Activated naive CD8-positive, alpha-beta T cell treated with anti-CD3 and anti-CD28 coated beads, Interleukin-2, amount 10 ng/mL, durations not matched to agents 7 days and 5 days (primary cell): ENCODE data around the gene SIRT2. TPM values are rescaled to one million over a fixed set of nuclear protein-coding genes. Genes with fewer than 3 reads are reported as not detected.
"Not testable (repeated sequence)": the region's sequence is repeated elsewhere in the genome, so short reads cannot be mapped to it uniquely, and the experiment has no call there.

Experiments used
- ATAC-seq: fragments of 150-1000 bp; cut with Tn5 transposase; one replicate; pipeline ENCODE4 v1.10.0; 2021; ENCODE audit warnings: low read depth, moderate library complexity
- POLR2A ChIA-PET: fragments of 350-600 bp; sonication (Branson Sonifier 250); formaldehyde crosslinking; loops from one replicate; lab custom pipeline; 2021; ENCODE audit warnings: antibody characterized with exemption; lab: Charles Lee
- DNase-seq: peaks from one replicate; pipeline ENCODE4 v3.0.0; 2021
- H3K27ac Mint-ChIP-seq: one replicate; pipeline ENCODE4 v1.8.0; 2022; ENCODE audit warnings: mild to moderate bottlenecking, mixed read lengths
- H3K27me3 Mint-ChIP-seq: one replicate; pipeline ENCODE4 v1.8.0; 2022; ENCODE audit warnings: mild to moderate bottlenecking, moderate library complexity, mixed read lengths
- H3K36me3 Mint-ChIP-seq: one replicate; pipeline ENCODE4 v1.8.0; 2021; ENCODE audit warnings: mild to moderate bottlenecking, mixed read lengths
- H3K4me1 Mint-ChIP-seq: one replicate; pipeline ENCODE4 v1.8.0; 2021; ENCODE audit warnings: mixed read lengths
- H3K4me3 Mint-ChIP-seq: one replicate; pipeline ENCODE4 v1.8.0; 2022; ENCODE audit warnings: mild to moderate bottlenecking, moderate library complexity, mixed read lengths
- H3K9me3 Mint-ChIP-seq: one replicate; pipeline ENCODE4 v1.8.0; 2021; ENCODE audit warnings: mixed read lengths
- total RNA-seq, 2 experiments: library from RNA; stranded (reverse); gene quantifications; one replicate each; pipeline ENCODE4 v1.2.3, GENCODE V29; 2021

Gene SIRT2
- total RNA-seq, 2 experiments from 2014 or later: 46.6 to 49.1 TPM

GRCh38 chr19:38900743-38901190 lies 1.3 kb upstream of the SIRT2 start:
- DNase-seq (no peak), ATAC-seq (no peak)
- peak overlapping the region; percentile 1 for H3K27ac Mint-ChIP-seq
- POLR2A ChIA-PET: interaction anchor here (0.8 to 2.5 kb wide), 9 partner anchors 22 to 282 kb away, joined by 3 to 13 read pairs (median 5); partner anchors contain the start of genes ECH1, EIF3K, MAP4K1 and MRPS12
- no peaks in the 10 kb centered on the region for H3K27me3 Mint-ChIP-seq
- no peaks in the 10 kb centered on the region for H3K9me3 Mint-ChIP-seq
- H3K36me3 Mint-ChIP-seq: peaks cover 23% of the 10 kb centered on the region
- peaks cover 33% of the 10 kb centered on the region for H3K4me1 Mint-ChIP-seq
- H3K4me3 Mint-ChIP-seq: peak overlapping the region; percentile 96

- Mint-ChIP-seq H3K4me1 (peaks cover 33% of the 10 kb centered on the region), H3K36me3 (peaks cover 20% of the 10 kb centered on the region), H3K27me3 (no peaks in the 10 kb centered on the region), H3K9me3 (no peaks in the 10 kb centered on the region), H3K27ac (peak overlapping the region; percentile 85), H3K4me3 (peak overlapping the region; percentile 96)
- ATAC-seq (no peak), DNase-seq (no peak)
- POLR2A ChIA-PET: interaction anchor here (0.6 to 2.5 kb wide), 14 partner anchors 22 to 526 kb away, joined by 3 to 13 read pairs (median 4); partner anchors contain the start of genes ECH1, EIF3K, FAM98C and MAP4K1
Measured at GRCh38 chr19:38900202-38900629, 798 bp upstream of the SIRT2 start.

- ATAC-seq (peak; percentile 0), DNase-seq (no peak)
- Mint-ChIP-seq H3K9me3 (no peaks in the 10 kb centered on the region), H3K4me1 (peaks cover 28% of the 10 kb centered on the region), H3K36me3 (peaks cover 11% of the 10 kb centered on the region), H3K4me3 (peak overlapping the region; percentile 96), H3K27ac (peak overlapping the region; percentile 96), H3K27me3 (no peaks in the 10 kb centered on the region)
- POLR2A ChIA-PET: interaction anchor here (1.0 to 1.2 kb wide), 2 partner anchors 19 to 20 kb away, joined by 3 to 4 read pairs; no protein-coding TSS in a partner anchor
Measured at GRCh38 chr19:38898788-38899446, 501 bp downstream of the SIRT2 start.

GRCh38 chr19:38894968-38895367 lies 4.5 kb downstream of the SIRT2 start:
- DNase-seq (no peak), ATAC-seq (no peak)
- Mint-ChIP-seq H3K27ac (peak overlapping the region; percentile 2), H3K9me3 (no peaks in the 10 kb centered on the region), H3K4me3 (no peak overlapping the region), H3K36me3 (peaks cover 5% of the 10 kb centered on the region), H3K27me3 (no peaks in the 10 kb centered on the region), H3K4me1 (peaks cover 15% of the 10 kb centered on the region)
- POLR2A ChIA-PET: no interaction called here

- ATAC-seq (no peak), DNase-seq (no peak)
- Mint-ChIP-seq H3K27me3 (no peaks in the 10 kb centered on the region), H3K4me1 (peaks cover 9% of the 10 kb centered on the region), H3K9me3 (no peaks in the 10 kb centered on the region), H3K36me3 (peaks cover 2% of the 10 kb centered on the region), H3K27ac (no peak overlapping the region), H3K4me3 (no peak overlapping the region)
- POLR2A ChIA-PET: interaction anchor here (0.6 to 1.2 kb wide), 2 partner anchors 15 to 505 kb away, joined by 3 to 5 read pairs; partner anchors contain the start of genes GGN and RINL
Measured at GRCh38 chr19:38893341-38893771, 6.1 kb downstream of the SIRT2 start.

GRCh38 chr19:38892841-38893240 lies 6.6 kb downstream of the SIRT2 start:
- no peak for DNase-seq
- Mint-ChIP-seq H3K4me1 (peaks cover 7% of the 10 kb centered on the region), H3K4me3 (no peak overlapping the region), H3K9me3 (no peaks in the 10 kb centered on the region), H3K36me3 (peaks cover 2% of the 10 kb centered on the region), H3K27me3 (no peaks in the 10 kb centered on the region), H3K27ac (no peak overlapping the region)
- no peak for ATAC-seq
- POLR2A ChIA-PET: interaction anchor here (0.6 to 1.1 kb wide), 2 partner anchors 15 to 505 kb away, joined by 3 read pairs; partner anchors contain the start of genes GGN and RINL

GRCh38 chr19:38891771-38892170 lies 7.6 kb downstream of the SIRT2 start:
- POLR2A ChIA-PET: interaction anchor here (1.1 kb wide), 1 partner anchor 14 kb away, joined by 3 read pairs; the partner anchor contains the start of gene RINL
- no peak overlapping the region for H3K4me3 Mint-ChIP-seq
- peaks cover 2% of the 10 kb centered on the region for H3K36me3 Mint-ChIP-seq
- no peaks in the 10 kb centered on the region for H3K27me3 Mint-ChIP-seq
- no peaks in the 10 kb centered on the region for H3K9me3 Mint-ChIP-seq
- ATAC-seq (no peak), DNase-seq (no peak)
- no peak overlapping the region for H3K27ac Mint-ChIP-seq
- H3K4me1 Mint-ChIP-seq: no peaks in the 10 kb centered on the region

GRCh38 chr19:38890686-38891085 lies 8.7 kb downstream of the SIRT2 start:
- no peaks in the 10 kb centered on the region for H3K4me1 Mint-ChIP-seq
- no peaks in the 10 kb centered on the region for H3K9me3 Mint-ChIP-seq
- H3K4me3 Mint-ChIP-seq: no peak overlapping the region
- no peak for ATAC-seq
- H3K27me3 Mint-ChIP-seq: no peaks in the 10 kb centered on the region
- DNase-seq: no peak
- peaks cover 2% of the 10 kb centered on the region for H3K36me3 Mint-ChIP-seq
- POLR2A ChIA-PET: no interaction called here
- H3K27ac Mint-ChIP-seq: no peak overlapping the region

GRCh38 chr19:38889803-38890202 lies 9.6 kb downstream of the SIRT2 start:
- Mint-ChIP-seq H3K27ac (no peak overlapping the region), H3K27me3 (no peaks in the 10 kb centered on the region), H3K4me3 (no peak overlapping the region), H3K4me1 (peaks cover 1% of the 10 kb centered on the region), H3K9me3 (no peaks in the 10 kb centered on the region), H3K36me3 (peaks cover 2% of the 10 kb centered on the region)
- POLR2A ChIA-PET: no interaction called here
- ATAC-seq: no peak
- no peak for DNase-seq

- Mint-ChIP-seq H3K4me3 (no peak overlapping the region), H3K9me3 (no peaks in the 10 kb centered on the region), H3K4me1 (peaks cover 1% of the 10 kb centered on the region), H3K27ac (no peak overlapping the region), H3K27me3 (no peaks in the 10 kb centered on the region), H3K36me3 (no peaks in the 10 kb centered on the region)
- DNase-seq: no peak
- ATAC-seq: no peak
- POLR2A ChIA-PET: no interaction called here
Measured at GRCh38 chr19:38888876-38889275, 10.5 kb downstream of the SIRT2 start.

GRCh38 chr19:38884691-38885090 lies 14.7 kb downstream of the SIRT2 start:
- H3K27me3 Mint-ChIP-seq, H3K9me3 Mint-ChIP-seq, H3K36me3 Mint-ChIP-seq, H3K27ac Mint-ChIP-seq, POLR2A ChIA-PET, H3K4me1 Mint-ChIP-seq, DNase-seq, ATAC-seq, H3K4me3 Mint-ChIP-seq: not testable (repeated sequence)

- ATAC-seq (no peak), DNase-seq (no peak)
- POLR2A ChIA-PET: no interaction called here
- H3K27me3 Mint-ChIP-seq: no peaks in the 10 kb centered on the region
- no peak overlapping the region for H3K4me3 Mint-ChIP-seq
- peaks cover 6% of the 10 kb centered on the region for H3K4me1 Mint-ChIP-seq
- no peaks in the 10 kb centered on the region for H3K9me3 Mint-ChIP-seq
- H3K27ac Mint-ChIP-seq: no peak overlapping the region
- no peaks in the 10 kb centered on the region for H3K36me3 Mint-ChIP-seq
Measured at GRCh38 chr19:38883286-38883685, 16.1 kb downstream of the SIRT2 start.

- Mint-ChIP-seq H3K9me3 (no peaks in the 10 kb centered on the region), H3K27me3 (no peaks in the 10 kb centered on the region), H3K4me1 (peaks cover 19% of the 10 kb centered on the region), H3K27ac (peak overlapping the region; percentile 58), H3K4me3 (no peak overlapping the region), H3K36me3 (peaks cover 2% of the 10 kb centered on the region)
- POLR2A ChIA-PET: interaction anchor here (1.3 kb wide), 1 partner anchor 18 kb away, joined by 4 read pairs; no protein-coding TSS in a partner anchor
- DNase-seq (no peak), ATAC-seq (no peak)
Measured at GRCh38 chr19:38880882-38881609, 18.4 kb downstream of the SIRT2 start.
